Measurements from ENCODE around the gene IRX4.
"Not testable (repeated sequence)": the region's sequence is repeated elsewhere in the genome, so short reads cannot be mapped to it uniquely, and the experiment has no call there.

IRX4 gene

DNA sequence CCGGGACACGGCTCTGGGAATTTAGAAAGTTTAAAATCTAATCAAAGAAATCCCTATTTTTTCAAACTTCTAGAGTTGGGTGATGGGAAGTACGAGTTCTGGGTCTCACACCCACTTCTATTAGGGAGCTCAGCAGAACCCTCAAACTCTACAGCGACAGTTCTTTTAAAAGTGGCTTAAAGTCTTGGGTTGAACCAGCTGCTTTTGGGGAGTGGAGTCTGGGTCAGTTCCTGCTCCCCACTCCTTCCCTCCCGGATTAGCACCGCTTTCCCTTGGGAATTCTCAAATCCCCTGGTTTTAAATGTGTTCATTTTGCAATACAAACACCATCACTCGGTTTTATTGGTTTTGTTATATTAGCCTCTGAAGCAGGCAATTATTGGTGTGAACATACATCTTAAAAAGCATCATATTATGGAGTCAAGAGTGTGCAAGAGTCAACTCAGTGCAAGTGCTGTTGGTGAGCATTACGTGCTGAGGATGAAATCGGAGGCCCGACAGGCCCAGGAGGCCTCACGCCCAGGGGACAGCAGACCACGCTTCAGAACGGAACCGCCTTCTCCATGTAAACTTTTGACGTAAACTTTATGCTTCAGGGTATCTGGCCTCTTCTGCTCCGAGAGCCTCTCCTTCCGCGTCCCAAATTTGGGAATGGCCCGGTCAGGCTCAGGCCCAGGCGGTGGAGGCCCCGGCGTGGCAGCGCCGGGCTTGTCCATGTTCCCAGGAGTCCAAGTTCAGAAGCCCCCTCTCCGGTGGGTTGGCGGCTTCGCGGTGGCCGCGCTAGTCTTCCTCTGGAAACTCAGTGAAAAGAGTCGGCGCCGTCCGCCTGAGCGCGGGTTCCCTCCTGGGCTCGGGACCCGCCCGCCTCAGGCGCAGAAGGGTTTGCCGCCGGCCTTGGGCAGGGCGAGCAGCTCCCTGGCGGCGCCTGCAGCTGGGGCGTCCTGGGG, 5.3 kb downstream of the IRX4 start:
- DNase-seq: no peak

DNA sequence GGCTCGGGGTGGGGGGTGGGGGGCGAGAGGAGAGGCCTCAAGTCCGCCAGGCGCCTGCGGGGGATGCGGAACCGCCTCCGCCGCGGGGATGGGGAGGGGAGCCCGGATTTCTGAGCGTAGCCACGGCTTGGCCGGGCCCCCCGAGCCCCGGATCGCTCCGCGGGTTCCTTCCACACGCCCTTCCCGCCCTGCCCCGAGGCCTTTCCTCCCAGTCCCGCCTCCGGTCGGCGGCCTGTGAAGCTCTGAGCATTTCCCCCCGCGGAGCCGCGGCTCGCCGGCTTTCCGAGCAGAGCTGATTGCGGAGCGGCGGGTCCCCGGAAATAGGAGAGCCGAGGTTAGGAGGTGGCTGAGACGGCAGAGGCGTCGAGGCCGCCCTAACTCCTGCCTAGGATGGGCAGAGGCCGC, 6.1 kb downstream of the IRX4 start:
- no peak for DNase-seq

DNA sequence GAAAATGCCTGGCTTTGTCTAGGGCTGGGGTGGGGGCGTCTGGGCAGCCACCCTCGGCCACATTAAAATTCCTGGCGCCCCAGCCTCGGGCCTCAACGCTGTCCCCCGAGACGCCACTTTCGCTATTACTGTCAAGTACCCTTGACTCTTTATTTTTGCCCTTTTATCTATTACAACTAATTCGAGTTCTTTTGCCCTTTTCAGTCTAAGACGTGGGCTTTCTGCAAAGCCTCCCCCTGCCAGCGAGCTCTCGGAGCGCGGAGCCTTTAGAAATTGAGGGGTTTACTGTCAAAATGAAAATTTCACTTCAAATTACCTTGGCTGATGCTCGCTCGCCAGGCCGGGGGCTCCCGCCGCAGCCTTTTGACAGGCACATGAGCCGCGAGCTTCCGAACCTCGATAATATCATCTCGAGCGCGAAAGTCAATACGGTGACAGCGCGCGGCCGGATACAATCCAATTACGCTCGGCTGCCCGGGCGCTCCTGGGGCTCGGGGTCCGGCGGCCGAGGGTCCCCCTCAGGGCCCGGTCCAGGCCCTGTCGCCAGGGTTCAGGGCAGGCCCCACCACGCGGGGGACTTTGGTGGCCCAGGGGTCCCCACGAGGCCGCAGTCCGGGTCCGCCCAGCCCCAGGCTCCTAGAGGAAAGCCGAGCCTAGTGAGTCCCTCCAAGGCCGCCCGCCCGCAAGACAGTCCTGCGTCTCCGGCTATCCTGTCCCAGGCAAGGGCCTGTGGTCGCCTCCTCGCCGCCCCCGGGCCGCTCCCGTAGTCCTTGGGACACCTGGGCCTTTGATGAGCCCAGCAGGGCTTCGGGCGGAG, 6.7 kb downstream of the IRX4 start:
- DNase-seq: no peak

DNA sequence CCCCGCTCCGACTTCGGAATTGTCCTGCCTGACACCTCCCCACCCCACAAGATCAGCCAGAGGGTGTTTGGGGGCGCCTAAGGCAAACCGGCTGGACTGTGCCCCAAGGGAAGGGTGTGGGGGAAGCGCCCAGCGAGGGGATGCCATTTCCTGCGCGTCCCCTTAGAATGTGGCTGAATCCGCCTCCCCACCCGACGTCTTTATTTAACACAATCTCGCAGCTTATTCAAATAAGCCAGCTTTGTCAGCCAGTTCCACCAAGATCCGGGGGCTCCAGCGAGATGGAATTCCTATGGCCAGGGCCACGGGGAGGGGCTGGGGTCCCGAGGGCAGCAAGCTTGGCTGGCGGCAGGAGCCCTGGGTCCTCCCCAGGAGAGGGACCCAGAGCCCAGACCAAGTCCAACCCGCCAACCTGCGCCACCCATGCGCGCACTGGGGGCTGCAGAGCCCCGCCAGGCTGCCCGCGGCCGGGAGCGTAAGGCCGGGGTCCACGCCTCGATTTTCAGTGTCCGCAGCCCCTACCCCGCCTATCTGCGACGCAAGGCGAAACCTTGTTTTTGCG, 7.4 kb downstream of the IRX4 start:
- DNase-seq: no peak

DNA sequence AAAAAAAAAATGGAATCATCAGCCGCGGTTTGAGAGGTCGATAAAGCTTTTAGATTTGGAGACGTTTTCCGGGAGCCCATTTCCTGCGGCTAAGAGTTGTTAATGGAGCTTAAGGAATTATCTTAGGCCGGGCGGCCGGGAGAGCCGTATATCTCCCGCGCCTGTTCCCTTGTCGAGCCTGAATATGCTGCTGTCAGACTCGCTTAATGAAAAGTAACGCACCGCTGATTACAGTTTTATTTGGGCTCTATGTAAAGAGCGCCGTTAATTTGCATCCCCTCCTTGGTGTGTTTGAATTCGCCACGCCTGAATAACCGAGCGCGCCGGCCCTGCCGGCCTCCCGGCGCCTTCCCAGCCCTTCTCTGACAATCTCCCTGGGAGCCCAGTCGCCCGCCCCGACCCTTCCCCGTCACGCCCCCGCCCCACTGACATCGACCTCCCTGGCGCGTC, 7.9 kb downstream of the IRX4 start:
- DNase-seq: no peak

DNA sequence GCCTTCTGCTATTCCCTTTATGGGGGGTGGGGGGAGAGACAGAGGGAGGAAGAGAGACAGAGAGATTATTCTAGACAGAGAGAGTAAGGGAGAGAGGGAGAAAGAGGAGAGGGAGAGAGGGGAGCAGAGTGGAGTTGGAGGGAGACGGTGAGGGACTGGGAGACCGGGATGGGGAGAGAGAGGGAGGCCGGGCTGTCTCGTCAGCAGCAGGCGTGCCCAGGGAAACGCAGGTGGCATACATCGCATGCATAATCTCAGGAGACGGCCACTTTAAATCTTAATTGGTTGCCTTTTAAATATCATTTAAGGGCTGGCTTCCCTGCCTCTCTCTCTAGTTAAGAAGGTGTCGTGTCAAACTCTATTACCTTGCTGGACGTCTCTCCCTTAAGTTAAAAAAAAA, 8.4 kb downstream of the IRX4 start:
- no peak for DNase-seq

DNA sequence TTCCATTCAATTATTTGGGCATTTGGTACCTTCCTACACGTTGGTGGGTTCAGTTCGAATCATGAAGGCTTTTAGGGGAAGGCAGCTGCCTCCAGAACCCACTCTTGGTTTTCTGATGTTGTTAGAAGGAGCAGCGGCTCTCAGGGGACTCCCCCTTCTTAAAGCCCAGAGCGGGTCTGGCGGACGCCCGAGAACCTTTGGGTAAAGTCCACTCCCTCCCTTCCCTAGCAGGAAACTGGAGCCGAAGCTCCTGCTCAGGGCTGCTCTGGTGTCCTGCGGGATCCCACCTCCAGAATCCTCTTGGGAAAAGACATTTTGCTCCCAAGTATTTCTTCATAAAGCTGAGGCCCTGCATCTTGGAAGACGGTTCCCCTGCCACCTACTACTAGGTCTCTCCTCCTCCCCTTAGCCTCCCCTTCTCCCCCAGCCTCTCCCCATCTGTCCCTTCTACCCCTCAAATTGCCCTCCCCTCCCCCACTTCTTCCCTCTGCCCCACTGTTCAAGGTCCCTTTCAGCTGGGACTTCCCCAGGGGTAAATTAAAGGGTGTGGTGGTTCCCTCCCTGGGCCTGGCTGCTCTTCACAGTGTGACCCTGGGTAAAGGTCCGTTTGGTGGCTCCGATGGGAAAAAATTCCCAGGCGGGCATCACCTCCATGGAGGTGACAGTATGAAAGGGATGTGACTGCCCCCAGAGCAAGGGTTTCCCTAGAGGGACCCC, 9.3 kb downstream of the IRX4 start:
- DNase-seq: no peak

GRCh38 chr5:1871441-1871840, 11.3 kb downstream of the IRX4 start:
- no peak for DNase-seq

DNA sequence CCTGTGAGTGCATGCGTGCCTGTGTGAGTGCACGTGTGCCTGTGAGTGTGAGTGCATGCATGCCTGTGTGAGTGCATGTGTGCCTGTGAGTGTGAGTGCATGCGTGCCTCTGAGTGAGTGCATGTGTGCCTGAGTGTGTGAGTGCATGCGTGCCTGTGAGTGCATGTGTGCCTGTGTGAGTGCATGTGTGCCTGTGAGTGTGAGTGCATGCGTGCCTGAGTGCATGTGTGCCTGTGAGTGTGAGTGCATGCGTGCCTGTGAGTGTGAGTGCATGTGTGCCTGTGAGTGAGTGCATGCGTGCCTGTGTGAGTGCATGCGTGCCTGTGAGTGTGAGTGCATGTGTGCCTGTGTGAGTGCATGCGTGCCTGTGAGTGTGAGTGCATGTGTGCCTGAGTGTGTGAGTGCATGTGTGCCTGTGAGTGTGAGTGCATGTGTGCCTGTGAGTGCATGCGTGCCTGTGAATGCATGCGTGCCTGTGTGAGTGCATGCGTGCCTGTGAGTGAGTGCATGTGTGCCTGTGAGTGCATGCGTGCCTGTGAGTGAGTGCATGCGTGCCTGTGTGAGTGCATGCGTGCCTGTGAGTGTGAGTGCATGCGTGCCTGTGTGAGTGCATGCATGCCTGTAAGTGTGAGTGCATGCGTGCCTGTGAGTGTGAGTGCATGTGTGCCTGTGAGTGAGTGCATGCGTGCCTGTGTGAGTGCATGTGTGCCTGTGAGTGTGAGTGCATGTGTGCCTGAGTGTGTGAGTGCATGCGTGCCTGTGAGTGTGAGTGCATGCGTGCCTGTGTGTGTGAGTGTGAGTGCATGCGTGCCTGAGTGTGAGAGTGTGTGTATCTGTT, 12.1 kb downstream of the IRX4 start:
- not testable (repeated sequence) for DNase-seq

DNA sequence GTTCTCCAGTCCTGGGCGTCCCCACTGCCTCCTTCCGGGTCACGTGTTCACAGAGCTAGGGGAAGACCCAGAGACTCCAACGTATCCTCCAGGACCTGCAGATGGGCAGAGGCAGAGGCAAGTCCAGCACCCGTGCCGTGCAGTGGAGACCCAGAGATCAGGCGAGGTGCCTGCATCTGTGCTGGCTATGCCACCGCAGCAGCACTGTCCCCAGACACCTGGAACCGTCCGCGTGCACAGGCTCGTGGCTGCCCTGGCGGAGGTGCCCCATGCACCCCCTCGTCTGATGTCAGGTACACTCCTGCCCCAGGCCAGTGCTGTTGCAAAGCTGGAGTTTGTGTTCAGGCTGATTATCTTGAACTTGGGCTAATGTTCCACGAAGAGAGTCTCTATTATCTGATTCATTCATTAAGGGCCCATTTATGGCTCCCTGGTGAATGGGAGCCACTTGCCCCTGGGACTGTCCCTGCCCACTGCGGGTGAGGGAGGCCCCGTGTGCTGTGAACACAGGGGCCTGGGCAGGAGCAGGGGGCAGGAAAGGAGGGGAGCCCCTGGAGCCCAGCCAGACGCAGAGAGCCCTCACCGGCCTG, 13.7 kb downstream of the IRX4 start:
- DNase-seq: no peak

GRCh38 chr5:1867815-1868143, 14.9 kb downstream of the IRX4 start:
- DNase-seq: no peak

GRCh38 chr5:1867114-1867814, 15.5 kb downstream of the IRX4 start:
- DNase-seq: no peak

DNA sequence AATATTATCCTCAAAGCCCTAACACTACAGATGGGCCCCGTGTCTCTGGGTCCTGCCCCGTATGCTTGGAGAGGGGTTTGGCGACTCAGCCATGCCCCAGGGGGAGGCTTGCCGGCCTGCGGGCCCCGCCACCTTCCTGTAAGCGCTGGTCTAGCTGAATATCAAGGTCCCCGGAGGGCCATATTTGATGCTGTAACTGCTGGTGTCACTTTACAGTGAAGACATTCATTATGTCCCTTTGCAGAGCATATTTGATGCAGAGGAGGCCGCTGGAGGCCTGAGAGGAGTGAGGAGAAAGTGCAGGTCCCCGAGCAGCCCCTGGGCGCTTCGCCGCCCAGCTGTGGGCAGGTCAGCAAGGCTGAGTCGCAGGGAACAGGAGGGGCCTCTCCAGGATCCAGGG, 16.8 kb downstream of the IRX4 start:
- DNase-seq: no peak

GRCh38 chr5:1865486-1865885, 17.2 kb downstream of the IRX4 start:
- DNase-seq: no peak

GRCh38 chr5:1864896-1865440, 17.8 kb downstream of the IRX4 start:
- DNase-seq: no peak

- no peak for DNase-seq
Observed at GRCh38 chr5:1860949-1861348, 21.8 kb downstream of the IRX4 start.

- DNase-seq: no peak
Observed at GRCh38 chr5:1860021-1860610, 22.6 kb downstream of the IRX4 start.

DNA sequence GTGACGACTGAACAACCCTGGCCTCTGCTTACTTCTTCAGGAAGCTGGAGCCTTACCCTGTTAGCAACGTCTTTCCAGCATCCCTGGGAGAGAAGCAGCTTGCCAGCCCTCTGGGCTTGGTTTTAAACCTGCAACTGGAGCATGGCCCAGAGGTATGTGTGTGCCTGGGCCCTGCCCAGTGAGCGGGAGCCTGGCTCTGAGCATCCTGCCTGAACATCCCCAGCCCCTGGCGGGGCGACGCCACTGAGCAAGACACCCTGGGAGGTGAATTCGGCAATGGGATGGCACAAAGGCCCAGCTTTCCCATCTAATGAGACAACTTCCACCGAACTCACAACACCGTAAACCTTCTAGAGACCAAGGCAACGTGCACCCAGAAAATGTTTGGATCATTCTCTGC, 23.6 kb downstream of the IRX4 start:
- no peak for DNase-seq

DNA sequence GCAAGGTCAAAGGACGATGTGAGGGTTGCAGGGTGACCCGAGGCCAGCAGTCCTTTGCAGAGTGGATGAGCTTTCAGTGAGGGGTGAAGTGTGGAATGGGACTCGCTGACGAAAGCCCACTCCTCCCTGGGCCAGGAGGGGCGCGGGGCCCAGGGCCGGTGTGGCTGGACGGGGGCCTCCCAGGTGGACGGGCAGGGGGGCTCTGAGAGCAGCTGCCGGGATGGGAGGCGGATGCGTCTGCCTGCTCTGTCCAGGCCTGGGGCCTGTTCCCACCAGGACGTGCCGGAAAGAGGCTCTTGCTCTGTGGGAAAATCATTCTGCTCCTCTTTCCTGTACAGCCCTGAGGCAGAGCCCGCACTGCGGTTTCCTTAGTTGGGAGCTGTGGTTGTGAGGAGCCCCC, 24.3 kb downstream of the IRX4 start:
- no peak for DNase-seq

GRCh38 chr5:1857256-1857600, 25.5 kb downstream of the IRX4 start:
- no peak for DNase-seq
